PC-3 (cell line): ENCODE results near the gene DHX57.

ENCODE experiments used
- EZH2 ChIP-seq: fragments of 300-600 bp; sonication (generic); IDR thresholded peaks from one replicate; pipeline ENCODE4 v1.6.1; 2017; ENCODE audit warnings: antibody characterized with exemption, mild to moderate bottlenecking, low read length; ENCODE audit not compliant: unreplicated experiment
- EZH2phosphoT487 ChIP-seq: fragments of 300-600 bp; sonication (generic); IDR thresholded peaks from 2 replicates; pipeline ENCODE4 v1.6.1; 2018; ENCODE audit warnings: mild to moderate bottlenecking, antibody characterized with exemption, low read length, borderline replicate concordance
- TF ChIP-seq, protein P1 (sequence below): fragments of 300-600 bp; sonication (generic); conservative IDR thresholded peaks from 2 replicates; pipeline ENCODE4 v1.5.1; 2017; ENCODE audit warnings: antibody characterized with exemption, low read depth, mild to moderate bottlenecking, low read length

- TF ChIP-seq, protein P1, sequence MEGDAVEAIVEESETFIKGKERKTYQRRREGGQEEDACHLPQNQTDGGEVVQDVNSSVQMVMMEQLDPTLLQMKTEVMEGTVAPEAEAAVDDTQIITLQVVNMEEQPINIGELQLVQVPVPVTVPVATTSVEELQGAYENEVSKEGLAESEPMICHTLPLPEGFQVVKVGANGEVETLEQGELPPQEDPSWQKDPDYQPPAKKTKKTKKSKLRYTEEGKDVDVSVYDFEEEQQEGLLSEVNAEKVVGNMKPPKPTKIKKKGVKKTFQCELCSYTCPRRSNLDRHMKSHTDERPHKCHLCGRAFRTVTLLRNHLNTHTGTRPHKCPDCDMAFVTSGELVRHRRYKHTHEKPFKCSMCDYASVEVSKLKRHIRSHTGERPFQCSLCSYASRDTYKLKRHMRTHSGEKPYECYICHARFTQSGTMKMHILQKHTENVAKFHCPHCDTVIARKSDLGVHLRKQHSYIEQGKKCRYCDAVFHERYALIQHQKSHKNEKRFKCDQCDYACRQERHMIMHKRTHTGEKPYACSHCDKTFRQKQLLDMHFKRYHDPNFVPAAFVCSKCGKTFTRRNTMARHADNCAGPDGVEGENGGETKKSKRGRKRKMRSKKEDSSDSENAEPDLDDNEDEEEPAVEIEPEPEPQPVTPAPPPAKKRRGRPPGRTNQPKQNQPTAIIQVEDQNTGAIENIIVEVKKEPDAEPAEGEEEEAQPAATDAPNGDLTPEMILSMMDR: no peak
- TF ChIP-seq EZH2: no peak
- TF ChIP-seq EZH2phosphoT487: no peak
Measured at GRCh38 chr2:38830526-38831159, 45.1 kb downstream of the DHX57 start.
